ENCODE results near the gene CLEC16A.

Gene CLEC16A

DNA sequence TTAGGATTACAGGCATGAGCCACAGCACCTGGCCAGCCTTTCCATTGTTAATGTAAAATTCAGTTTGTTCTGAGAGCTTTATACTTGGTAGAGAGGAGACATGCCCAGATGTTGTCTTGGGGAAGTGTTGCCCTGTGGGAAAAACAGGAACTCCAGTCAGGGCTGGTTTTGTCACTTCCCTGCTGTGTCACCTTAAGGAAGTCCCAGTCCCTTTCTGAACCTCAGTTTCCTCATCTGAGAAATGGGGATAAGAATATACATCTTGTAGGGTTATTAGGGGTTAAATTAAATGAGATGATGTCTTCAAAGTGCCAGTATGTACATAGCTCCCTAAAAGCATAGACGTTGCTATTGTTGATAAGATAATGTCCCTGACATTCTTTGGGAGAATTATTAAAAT lies 25.3 kb downstream of the CLEC16A start:
- DNase-seq (ENCODE audit: low read depth): no peak
- no peak for TF ChIP-seq CTCF (IDR thresholded peaks at IDR 0.05; ENCODE audit: low read depth, low read length, missing control alignments)

DNA sequence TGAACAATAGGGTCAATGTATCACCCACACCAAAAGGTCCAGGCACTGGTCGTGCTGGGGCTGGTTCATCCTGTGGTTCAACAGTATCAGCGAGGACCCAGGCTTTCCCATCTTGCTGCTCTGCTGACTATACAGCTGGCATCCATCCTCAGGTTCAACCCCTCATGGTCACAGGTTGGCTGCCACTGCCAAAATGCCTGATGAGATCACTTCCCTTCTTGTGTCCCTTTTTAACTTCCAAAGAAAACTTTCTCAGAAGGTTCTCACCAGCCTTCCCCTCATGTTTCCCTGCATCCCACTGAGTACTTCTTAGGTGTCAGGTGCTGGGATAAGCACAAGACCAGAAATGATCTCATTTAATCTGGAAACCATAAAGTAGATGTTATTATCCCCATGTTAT lies 25.7 kb downstream of the CLEC16A start:
- no peak for TF ChIP-seq CTCF (IDR thresholded peaks at IDR 0.05; ENCODE audit: low read depth, low read length, missing control alignments)
- no peak overlapping the region for H3K4me3 ChIP-seq (ENCODE audit: low read depth, low read length)
- no peak for DNase-seq (ENCODE audit: low read depth)

More for the DNA sequence above, 25.3 kb downstream of the CLEC16A start:
- H3K4me3 ChIP-seq (ENCODE audit: low read depth, low read length): no peak overlapping the region

DNA sequence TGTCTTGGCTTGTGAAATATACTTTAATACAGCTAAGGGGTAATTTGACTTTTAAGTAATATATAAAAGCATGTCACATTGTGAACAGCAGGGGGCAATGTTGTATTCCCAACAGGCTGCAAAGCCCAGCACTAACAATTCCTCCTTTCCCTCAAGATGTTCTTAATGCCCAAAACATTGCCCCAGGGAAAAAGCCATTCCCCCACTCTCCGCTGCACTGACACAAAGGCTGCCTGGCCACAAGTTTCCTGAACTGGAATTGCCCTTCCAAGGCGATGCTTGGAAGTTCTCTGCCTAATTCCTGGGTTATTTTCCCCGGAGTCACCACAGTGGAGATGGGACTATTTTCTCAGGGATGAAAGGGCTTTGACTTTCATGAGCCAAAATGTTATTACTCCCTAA lies 27.2 kb downstream of the CLEC16A start:
- peak; percentile 73 for TF ChIP-seq CTCF (IDR thresholded peaks at IDR 0.05; ENCODE audit: low read depth, low read length, missing control alignments)
- no peak overlapping the region for H3K4me3 ChIP-seq (ENCODE audit: low read depth, low read length)
- DNase-seq (ENCODE audit: low read depth): no peak

DNA sequence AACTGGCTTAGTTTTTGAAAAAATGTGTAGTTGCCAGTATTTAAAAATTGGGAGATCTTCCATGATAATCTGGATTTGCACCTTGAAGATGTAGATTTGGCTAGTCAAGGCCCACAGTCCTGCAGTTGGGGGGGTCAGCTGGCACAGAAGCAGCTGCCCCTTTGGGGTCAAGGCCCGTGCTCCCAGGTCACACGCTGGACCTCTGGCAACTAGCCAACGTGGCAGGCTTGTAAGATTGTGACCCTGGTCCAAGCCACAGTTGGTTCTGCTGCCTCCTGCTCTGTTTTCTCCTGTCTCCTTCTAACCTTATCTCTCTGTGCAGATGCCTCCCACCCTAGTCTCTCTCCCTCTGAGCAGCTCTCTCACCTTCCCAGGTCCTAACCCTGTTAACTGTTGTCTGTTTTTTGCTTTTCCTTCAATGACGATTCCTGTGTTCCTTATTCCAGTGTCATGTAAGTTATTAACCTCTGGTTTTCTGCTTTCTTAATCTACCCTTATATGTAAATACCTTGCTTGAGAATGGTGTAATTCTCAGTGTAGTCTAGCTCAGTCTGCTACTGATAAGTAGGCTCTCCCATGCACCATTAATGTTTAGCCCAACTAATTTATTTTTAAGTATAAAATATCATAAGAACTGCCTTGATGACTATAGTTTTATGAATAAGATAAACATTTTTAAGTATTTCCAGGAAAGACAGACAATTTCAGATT lies 27.9 kb downstream of the CLEC16A start:
- H3K4me3 ChIP-seq (ENCODE audit: low read depth, low read length): no peak overlapping the region
- no peak for DNase-seq (ENCODE audit: low read depth)
- no peak for TF ChIP-seq CTCF (IDR thresholded peaks at IDR 0.05; ENCODE audit: low read depth, low read length, missing control alignments)

- H3K4me3 ChIP-seq (ENCODE audit: low read depth, low read length): no peak overlapping the region
- TF ChIP-seq CTCF (IDR thresholded peaks at IDR 0.05; ENCODE audit: low read depth, low read length, missing control alignments): no peak
- DNase-seq (ENCODE audit: low read depth): no peak
Observed at GRCh38 chr16:10972819-10973464, 28.6 kb downstream of the CLEC16A start.

DNA sequence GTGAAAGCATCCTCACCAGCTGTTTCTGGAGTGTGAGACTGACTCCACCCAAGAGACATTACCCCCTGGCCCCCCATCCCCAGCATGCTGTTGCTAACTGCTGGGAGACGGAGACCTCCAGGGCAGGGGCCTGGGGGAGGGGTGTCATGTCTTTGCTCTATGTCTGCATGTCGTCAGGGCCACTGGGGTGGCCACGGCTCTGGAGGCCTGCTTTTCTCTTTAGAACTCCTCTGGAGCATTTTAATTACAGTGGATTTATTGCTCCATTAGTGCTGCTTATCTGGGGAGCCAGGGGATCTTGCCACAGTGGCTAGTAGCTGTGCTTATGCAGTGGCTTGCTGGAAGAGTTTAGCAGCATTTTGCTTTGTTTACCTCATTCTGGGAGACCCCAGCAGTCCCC lies 32.3 kb downstream of the CLEC16A start:
- no peak for DNase-seq (ENCODE audit: low read depth)
- no peak overlapping the region for H3K4me3 ChIP-seq (ENCODE audit: low read depth, low read length)
- no peak for TF ChIP-seq CTCF (IDR thresholded peaks at IDR 0.05; ENCODE audit: low read depth, low read length, missing control alignments)

- DNase-seq (ENCODE audit: low read depth): no peak
- no peak overlapping the region for H3K4me3 ChIP-seq (ENCODE audit: low read depth, low read length)
- TF ChIP-seq CTCF (IDR thresholded peaks at IDR 0.05; ENCODE audit: low read depth, low read length, missing control alignments): no peak
Observed at GRCh38 chr16:10978124-10978523, 33.8 kb downstream of the CLEC16A start.
